GM18861 (cell line): ENCODE results near the gene PRPS1L1.

Experiments
- ATAC-seq: cut with Tn5 transposase; IDR thresholded peaks from one replicate; pipeline ENCODE4 v1.9.1; 2021; ENCODE audit not compliant: unreplicated experiment

Gene PRPS1L1

GRCh38 chr7:18016547-18017444, 10.8 kb downstream of the PRPS1L1 start:
- no peak for ATAC-seq

GRCh38 chr7:18013936-18014335, 13.7 kb downstream of the PRPS1L1 start:
- no peak for ATAC-seq

- ATAC-seq: no peak
These were observed 23.3 kb downstream of the PRPS1L1 start for GRCh38 chr7:18004372-18004771.

- ATAC-seq: no peak
These were observed 24.2 kb downstream of the PRPS1L1 start for GRCh38 chr7:18003286-18003994.

GRCh38 chr7:17998692-17999091, 29.0 kb downstream of the PRPS1L1 start:
- ATAC-seq: no peak

GRCh38 chr7:17996442-17997223, 31.0 kb downstream of the PRPS1L1 start:
- ATAC-seq: no peak

- no peak for ATAC-seq
These were observed 31.6 kb downstream of the PRPS1L1 start for GRCh38 chr7:17996040-17996439.

GRCh38 chr7:17994079-17994850, 33.4 kb downstream of the PRPS1L1 start:
- no peak for ATAC-seq

GRCh38 chr7:17991866-17992648, 35.6 kb downstream of the PRPS1L1 start:
- no peak for ATAC-seq

GRCh38 chr7:17990761-17991160, 36.9 kb downstream of the PRPS1L1 start:
- ATAC-seq: no peak

- ATAC-seq: no peak
These were observed 38.1 kb downstream of the PRPS1L1 start for GRCh38 chr7:17989546-17989945.

- ATAC-seq: no peak
These were observed 38.8 kb downstream of the PRPS1L1 start for GRCh38 chr7:17988858-17989257.

GRCh38 chr7:17988141-17988540, 39.5 kb downstream of the PRPS1L1 start:
- ATAC-seq: no peak

GRCh38 chr7:17986851-17987250, 40.8 kb downstream of the PRPS1L1 start:
- ATAC-seq: no peak

- ATAC-seq: no peak
These were observed 42.0 kb downstream of the PRPS1L1 start for GRCh38 chr7:17985473-17986239.

- no peak for ATAC-seq
These were observed 43.4 kb downstream of the PRPS1L1 start for GRCh38 chr7:17984288-17984687.

- no peak for ATAC-seq
These were observed 44.2 kb downstream of the PRPS1L1 start for GRCh38 chr7:17983221-17984062.

- ATAC-seq: no peak
These were observed 50.7 kb downstream of the PRPS1L1 start for GRCh38 chr7:17976952-17977351.
